HTERT RPE-1 (cell line): Measurements from ENCODE around the gene PUS10.
"Not testable (repeated sequence)": the region's sequence is repeated elsewhere in the genome, so short reads cannot be mapped to it uniquely, and the experiment has no call there.

Experiments
- in situ Hi-C: fragments of 300-500 bp; cut with MboI; formaldehyde crosslinking; loops from 4 replicates; pipeline ENCODE4 v1.14.3; 2020; ENCODE audit warnings: low sequenced_read_pairs

Gene PUS10

GRCh38 chr2:61013382-61013781 lies 4.7 kb downstream of the PUS10 start:
- in situ Hi-C loops = no loop called here

- in situ Hi-C loops = not testable (repeated sequence)
Observed at GRCh38 chr2:61012303-61012702, 5.8 kb downstream of the PUS10 start.

- in situ Hi-C loops = no loop called here
Observed at GRCh38 chr2:61011678-61012077, 6.4 kb downstream of the PUS10 start.

- in situ Hi-C loops = no loop called here
Observed at GRCh38 chr2:61009355-61009754, 8.7 kb downstream of the PUS10 start.

DNA sequence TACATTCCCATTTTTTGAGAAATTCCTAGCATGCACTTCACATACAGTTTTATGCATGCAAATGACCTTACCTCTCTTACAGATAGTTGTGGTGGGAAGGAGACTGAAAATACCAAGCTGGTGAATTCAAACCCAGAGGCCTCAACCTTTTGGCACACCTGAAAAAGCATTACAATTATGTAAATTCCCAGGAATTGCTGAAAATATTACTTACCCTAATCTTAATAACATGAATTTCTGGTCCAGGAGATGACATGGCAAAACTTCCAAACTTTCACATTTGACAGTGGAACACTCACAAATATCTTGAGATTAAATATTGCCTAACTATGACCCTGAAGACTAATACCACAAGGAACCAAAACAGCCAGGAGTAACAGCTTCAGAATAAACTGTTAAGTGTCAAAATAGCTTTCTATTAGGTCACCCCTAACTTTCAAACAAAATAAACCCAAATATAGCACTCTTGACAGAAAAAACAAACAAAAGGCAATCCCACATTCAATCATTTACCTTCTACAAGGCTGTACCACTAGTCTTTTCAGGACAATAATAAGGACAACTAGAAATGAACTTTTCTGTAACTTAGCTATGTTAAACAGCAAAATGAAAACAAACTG lies 11.5 kb downstream of the PUS10 start:
- in situ Hi-C loops = no loop called here

- in situ Hi-C loops = no loop called here
Observed at GRCh38 chr2:61005736-61006135, 12.3 kb downstream of the PUS10 start.

GRCh38 chr2:60998628-60999545 lies 19.2 kb downstream of the PUS10 start:
- in situ Hi-C loops = no loop called here

DNA sequence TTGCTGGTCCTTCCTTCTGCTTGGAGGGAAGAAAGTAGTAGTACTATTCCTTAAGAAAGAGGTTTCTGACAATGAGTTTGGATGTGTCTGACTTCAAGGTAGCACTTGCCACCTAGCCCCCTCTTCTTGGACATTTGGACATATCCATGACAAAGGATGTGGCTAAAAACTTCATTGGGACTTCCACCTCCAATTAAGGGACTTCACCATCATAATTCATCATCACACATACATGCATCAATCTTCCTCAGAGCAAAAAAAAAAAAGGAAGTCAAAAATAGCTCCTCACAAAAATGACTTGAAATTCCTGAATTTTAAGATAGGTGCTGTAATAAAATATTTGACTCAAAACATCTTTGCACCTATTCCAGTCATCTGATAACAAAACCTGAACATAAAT lies 23.9 kb downstream of the PUS10 start:
- in situ Hi-C loops = no loop called here

DNA sequence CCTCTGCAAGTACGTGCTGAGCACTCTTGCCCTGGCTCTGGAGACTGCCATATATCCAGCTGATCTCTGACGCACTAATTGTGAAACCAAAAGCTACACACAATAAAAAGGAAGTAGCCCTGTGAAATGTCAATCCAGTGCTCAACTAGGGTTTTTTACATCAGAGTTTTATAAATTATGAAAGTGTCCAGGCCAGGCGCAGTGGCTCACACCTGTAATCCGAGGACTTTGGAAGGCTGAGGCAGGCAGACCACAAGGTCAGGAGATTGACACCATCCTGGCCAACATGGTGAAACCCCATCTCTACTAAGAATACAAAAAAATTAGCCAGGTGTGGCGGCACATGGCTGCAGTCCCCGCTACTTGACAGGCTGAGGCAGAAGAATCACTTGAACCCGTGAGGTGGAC lies 25.1 kb downstream of the PUS10 start:
- in situ Hi-C loops = no loop called here

DNA sequence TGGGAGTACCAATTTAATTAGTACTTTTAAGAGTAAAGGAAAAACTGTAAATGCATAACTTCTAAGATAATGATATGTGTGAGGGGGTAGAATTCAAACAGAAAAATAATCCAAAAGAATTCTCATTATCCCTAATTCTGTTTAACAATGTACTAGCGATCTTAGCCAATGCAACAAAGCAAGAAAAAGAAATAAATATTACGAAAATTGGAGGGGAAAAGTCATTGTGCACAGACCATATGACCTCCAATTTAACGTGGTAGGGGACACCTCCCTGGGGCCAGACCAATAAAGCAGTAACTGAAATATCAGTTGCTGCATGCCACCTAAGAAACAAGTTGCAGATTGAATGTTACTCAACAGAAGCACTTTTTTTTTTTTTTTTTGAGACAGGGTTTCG lies 26.4 kb downstream of the PUS10 start:
- in situ Hi-C loops = no loop called here

DNA sequence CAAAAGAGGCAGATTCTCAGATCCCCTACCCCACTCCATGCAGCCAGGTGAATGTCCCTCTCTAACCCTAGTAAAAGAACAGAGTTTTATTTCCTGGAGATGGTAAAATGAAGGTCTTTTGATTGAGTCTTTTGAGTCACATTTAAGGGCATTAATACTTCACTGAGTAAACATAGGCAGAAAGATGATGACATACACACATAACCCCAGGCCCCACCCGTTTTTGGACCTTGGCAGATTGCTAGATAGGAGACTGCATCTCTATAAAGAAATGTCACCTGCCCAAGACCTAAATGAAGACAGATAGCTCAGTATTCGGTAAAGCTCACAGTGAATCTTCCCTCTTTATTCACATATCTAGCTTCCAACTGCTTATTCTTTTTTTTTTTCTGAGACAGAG lies 28.8 kb downstream of the PUS10 start:
- in situ Hi-C loops = no loop called here

- in situ Hi-C loops = not testable (repeated sequence)
Observed at GRCh38 chr2:60987656-60988055, 30.4 kb downstream of the PUS10 start.

- in situ Hi-C loops = no loop called here
Observed at GRCh38 chr2:60987041-60987440, 31.0 kb downstream of the PUS10 start.

GRCh38 chr2:60984720-60985119 lies 33.3 kb downstream of the PUS10 start:
- in situ Hi-C loops = no loop called here

GRCh38 chr2:60982066-60982465 lies 36.0 kb downstream of the PUS10 start:
- in situ Hi-C loops = not testable (repeated sequence)

DNA sequence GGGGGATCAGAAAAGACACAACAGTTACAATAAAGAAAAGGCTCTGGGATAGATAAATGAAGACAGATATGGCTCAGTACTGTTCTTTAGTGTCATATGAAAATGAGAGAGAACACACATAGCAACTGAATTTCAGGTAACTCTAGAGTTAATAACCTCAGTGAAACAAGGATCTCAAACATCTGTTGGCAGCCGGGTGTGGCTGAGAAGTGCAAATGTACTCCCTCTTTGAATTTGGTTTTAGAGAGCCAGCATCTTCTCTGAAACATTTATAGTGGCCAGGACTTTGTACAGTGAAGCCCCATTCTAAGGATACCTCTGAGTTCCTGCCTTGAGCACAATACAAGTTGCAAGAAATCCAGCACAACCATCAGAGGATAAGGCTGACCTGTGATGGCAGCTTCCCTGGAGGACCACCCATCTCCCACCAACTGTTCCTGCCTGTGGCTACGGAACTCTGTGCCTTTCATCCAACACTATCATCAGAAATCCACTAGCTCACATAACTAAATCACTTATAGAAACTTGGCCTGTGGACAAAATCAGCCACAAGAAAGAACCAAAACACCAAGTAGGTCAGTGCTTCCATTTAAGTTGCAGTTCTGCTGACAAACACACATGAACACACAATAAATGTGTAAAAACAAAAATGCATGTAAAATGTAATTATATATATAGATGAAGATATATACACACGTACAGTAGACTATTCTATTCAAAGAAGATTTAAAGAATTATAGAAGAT lies 37.8 kb downstream of the PUS10 start:
- in situ Hi-C loops = no loop called here

GRCh38 chr2:60979231-60979630 lies 38.8 kb downstream of the PUS10 start:
- in situ Hi-C loops = no loop called here

DNA sequence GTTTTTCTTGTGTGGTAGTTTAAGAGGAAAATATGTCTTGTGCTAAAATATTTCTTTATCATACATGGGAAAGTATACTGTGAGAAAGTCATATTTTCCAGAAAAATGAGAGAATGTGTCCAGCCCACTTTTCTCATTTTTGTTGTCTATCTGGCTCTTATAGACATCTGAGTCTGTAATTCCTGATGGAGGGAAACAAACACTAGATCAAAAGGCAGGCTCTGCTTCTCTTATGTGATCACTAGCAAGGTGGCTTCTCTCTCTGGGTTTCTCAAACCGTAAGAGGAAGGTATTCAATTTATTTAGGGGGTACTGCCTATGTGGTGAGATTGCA lies 40.5 kb downstream of the PUS10 start:
- in situ Hi-C loops = no loop called here

- in situ Hi-C loops = no loop called here
Observed at GRCh38 chr2:60976875-60977561, 41.0 kb downstream of the PUS10 start.

DNA sequence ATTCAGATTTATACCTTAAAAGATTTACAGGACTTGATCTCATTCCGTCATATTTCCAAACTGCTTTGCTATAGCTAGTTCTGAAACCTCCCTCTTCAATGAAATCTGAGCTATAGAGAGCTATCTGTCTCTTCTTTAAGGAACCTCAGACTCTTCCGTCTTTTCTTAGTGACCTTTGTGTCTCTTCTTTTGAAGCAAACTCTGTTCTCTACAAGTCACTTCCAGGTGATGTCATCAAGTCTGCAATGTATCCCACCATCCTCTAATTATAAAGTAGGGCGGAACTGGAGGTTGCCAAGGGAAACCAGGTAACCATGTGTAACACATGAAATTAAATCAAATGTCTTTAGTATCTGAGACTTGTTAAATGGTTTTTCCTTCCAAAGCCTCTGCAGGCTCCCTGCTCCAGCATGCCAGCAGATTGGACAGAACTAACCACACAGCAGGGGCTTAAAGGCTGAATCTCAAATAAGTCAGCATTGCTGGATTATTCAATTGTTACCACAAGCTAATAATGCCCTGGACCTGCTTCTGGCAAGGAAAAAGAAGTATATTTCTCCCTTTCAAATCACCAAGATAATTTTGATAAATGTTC lies 41.7 kb downstream of the PUS10 start:
- in situ Hi-C loops = no loop called here

DNA sequence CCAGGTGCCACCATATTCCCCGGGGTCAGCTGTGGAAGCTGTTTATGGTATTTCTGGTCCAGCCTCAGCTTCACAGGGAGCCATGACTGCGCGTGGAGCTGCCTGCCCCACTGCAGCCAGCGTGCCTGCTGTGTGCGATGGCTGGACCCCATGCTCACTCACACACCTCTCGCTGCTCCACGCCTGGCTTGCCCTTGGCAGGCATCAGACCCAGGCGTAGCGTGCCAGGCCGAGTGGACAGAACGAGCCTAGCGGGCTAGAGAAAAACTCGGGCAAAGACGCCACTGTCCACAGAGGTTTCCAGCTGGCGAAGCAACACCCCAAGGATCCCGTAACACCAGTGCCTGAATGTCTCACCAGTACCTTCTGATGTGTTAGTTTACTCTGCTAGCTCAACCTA lies 43.4 kb downstream of the PUS10 start:
- in situ Hi-C loops = no loop called here
